Measurements from ENCODE around the gene CDH23. TPM values are rescaled to one million over a fixed set of nuclear protein-coding genes. Genes with fewer than 3 reads are reported as not detected.

CDH23 gene
- polyA plus RNA-seq, 2 donors = 1.6 to 3.2 TPM

DNA sequence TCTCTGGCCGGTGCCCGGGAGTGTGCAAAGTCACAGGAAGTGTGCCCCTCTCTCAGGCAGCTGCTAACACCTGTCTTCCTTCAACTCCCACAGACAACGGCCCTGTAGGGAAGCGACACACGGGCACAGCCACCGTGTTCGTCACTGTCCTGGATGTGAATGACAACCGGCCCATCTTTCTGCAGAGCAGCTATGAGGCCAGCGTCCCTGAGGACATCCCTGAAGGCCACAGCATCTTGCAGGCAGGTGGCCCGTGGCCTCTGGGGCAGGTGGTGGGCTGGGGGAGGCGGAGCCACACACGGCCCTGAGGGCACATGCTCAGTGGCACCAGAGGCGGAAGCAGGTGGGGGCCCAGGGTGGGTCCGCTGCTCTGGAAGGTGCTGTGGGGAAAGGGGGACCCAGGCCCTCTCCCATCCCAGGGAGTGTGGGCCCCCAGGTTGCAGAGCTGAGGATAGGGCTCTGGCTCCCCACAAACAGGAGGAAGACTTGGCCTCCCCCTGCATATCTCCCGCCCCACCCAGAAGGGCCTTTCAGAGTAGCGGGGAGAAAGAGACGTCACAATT is 315.9 kb downstream of the CDH23 start:
- Histone ChIP-seq H3K9me3 (ENCODE audit: control insufficient read depth in 2 of 2, insufficient read depth in 1 of 2, low read depth in 1 of 2, low read length in 1 of 2) (no peaks in the 10 kb centered on the region), H3K27ac (ENCODE audit: low read depth in 2 of 2, low read length in 1 of 2) (peak overlapping the region; percentile 90 to 97), H3K4me3 (ENCODE audit: low read depth in 1 of 2, low read length in 2 of 2) (no peak overlapping the region), H3K36me3 (ENCODE audit: control insufficient read depth in 2 of 2, insufficient read depth in 2 of 2, low read length in 1 of 2) (no peaks in the 10 kb centered on the region), H3K27me3 (ENCODE audit: control insufficient read depth in 1 of 2, insufficient read depth in 2 of 2, low read length in 2 of 2) (no peaks in the 10 kb centered on the region), H3K4me1 (ENCODE audit: control insufficient read depth in 2 of 2, insufficient read depth in 2 of 2, low read length in 1 of 2) (peaks cover 16 to 25% of the 10 kb centered on the region in 2 donors)
- 67% methylated on average over 17 of the region's 17 CpGs for WGBS, 2 donors

DNA sequence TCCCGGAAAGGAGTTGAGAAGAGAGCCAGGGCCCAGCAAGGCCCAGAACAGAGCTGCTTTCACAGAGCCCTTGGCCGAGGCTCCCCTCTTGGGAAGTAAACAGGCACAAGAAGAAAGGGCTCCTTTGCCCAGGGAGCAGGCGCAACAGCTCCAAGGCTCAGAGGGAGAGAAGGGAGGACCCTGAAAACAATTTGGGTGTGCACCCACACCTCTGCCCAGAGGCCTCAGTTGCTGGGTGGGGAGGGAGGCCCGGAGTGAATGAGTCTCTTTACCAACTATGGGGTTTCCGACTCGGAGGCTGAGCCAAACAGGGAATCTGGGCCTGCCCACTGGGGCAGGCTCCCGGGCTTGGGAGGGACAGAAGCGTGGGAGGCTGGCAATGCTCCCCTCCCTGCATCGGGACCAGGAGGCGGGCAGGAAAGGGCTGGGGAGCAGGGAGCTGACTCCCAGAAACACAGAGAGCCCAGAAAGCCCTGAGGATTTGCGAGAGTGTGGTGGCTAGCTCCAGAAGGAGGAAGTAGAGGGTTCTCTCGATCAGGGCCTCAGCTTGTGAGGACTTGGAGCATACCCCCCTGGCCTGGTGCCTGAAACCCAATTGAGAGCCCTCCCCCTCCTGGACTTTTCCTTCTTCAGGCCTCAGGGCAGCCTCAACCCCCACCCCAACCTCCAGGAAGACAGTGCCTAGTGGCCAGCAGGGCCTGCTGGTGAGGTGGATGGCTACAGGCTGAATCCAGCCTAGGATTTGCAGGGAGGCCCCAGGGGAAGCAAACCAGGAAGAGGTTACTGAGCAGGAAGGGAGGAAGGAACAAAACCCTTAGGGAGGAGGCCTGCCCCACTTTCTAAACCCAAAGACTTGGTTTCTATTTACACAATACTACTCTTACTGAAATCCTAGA is 316.7 kb downstream of the CDH23 start:
- Histone ChIP-seq H3K4me1 (ENCODE audit: control insufficient read depth in 2 of 2, insufficient read depth in 2 of 2, low read length in 1 of 2) (peaks cover 16 to 25% of the 10 kb centered on the region in 2 donors), H3K36me3 (ENCODE audit: control insufficient read depth in 2 of 2, insufficient read depth in 2 of 2, low read length in 1 of 2) (no peaks in the 10 kb centered on the region), H3K9me3 (ENCODE audit: control insufficient read depth in 2 of 2, insufficient read depth in 1 of 2, low read depth in 1 of 2, low read length in 1 of 2) (no peaks in the 10 kb centered on the region), H3K27ac (ENCODE audit: low read depth in 2 of 2, low read length in 1 of 2) (peak overlapping the region; percentile 90 to 97), H3K27me3 (ENCODE audit: control insufficient read depth in 1 of 2, insufficient read depth in 2 of 2, low read length in 2 of 2) (no peaks in the 10 kb centered on the region), H3K4me3 (ENCODE audit: low read depth in 1 of 2, low read length in 2 of 2) (no peak overlapping the region)
- 9 to 22% methylated on average over 12 of the region's 12 CpGs for WGBS, 2 donors

GRCh38 chr10:71714031-71714410 is 317.3 kb downstream of the CDH23 start:
- Histone ChIP-seq H3K27ac (ENCODE audit: low read depth in 2 of 2, low read length in 1 of 2) (peak overlapping the region; percentile 90 to 97), H3K36me3 (ENCODE audit: control insufficient read depth in 2 of 2, insufficient read depth in 2 of 2, low read length in 1 of 2) (no peaks in the 10 kb centered on the region), H3K27me3 (ENCODE audit: control insufficient read depth in 1 of 2, insufficient read depth in 2 of 2, low read length in 2 of 2) (no peaks in the 10 kb centered on the region), H3K4me3 (ENCODE audit: low read depth in 1 of 2, low read length in 2 of 2) (no peak overlapping the region), H3K4me1 (ENCODE audit: control insufficient read depth in 2 of 2, insufficient read depth in 2 of 2, low read length in 1 of 2) (peaks cover 16 to 25% of the 10 kb centered on the region in 2 donors), H3K9me3 (ENCODE audit: control insufficient read depth in 2 of 2, insufficient read depth in 1 of 2, low read depth in 1 of 2, low read length in 1 of 2) (no peaks in the 10 kb centered on the region)
- 40 to 44% methylated on average over 4 of the region's 4 CpGs for WGBS, 2 donors

DNA sequence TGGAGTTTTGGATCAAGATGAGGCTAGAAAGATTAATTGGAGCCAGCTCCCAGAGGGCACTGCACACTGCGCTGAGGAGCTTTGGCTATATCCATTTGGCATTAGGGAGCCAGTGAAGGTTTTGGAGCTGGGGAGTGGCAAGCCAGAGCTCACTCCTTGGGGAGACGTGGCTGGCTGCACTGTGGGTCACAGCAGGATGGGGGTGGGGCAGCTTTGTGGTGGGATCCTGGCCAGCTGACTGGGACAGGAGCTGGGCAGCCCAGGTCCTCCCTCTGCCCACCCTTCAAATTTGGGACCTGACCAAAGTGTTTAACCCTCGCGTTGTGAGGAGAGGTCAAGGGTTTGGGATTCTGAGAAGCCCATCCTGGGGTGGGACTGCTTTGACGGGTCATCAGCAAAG is 317.9 kb downstream of the CDH23 start:
- Histone ChIP-seq H3K36me3 (ENCODE audit: control insufficient read depth in 2 of 2, insufficient read depth in 2 of 2, low read length in 1 of 2) (no peaks in the 10 kb centered on the region), H3K27me3 (ENCODE audit: control insufficient read depth in 1 of 2, insufficient read depth in 2 of 2, low read length in 2 of 2) (no peaks in the 10 kb centered on the region), H3K9me3 (ENCODE audit: control insufficient read depth in 2 of 2, insufficient read depth in 1 of 2, low read depth in 1 of 2, low read length in 1 of 2) (no peaks in the 10 kb centered on the region), H3K27ac (ENCODE audit: low read depth in 2 of 2, low read length in 1 of 2) (peak overlapping the region; percentile 90 to 97), H3K4me3 (ENCODE audit: low read depth in 1 of 2, low read length in 2 of 2) (no peak overlapping the region), H3K4me1 (ENCODE audit: control insufficient read depth in 2 of 2, insufficient read depth in 2 of 2, low read length in 1 of 2) (peaks cover 16 to 25% of the 10 kb centered on the region in 2 donors)
- WGBS, 2 donors = 61 to 65% methylated on average over 5 of the region's 5 CpGs

- WGBS, 2 donors = 73 to 80% methylated on average over 8 of the region's 8 CpGs
- peak overlapping the region; percentile 53 to 90 for H3K27ac ChIP-seq (ENCODE audit: low read depth in 2 of 2, low read length in 1 of 2)
- no peaks in the 10 kb centered on the region for H3K9me3 ChIP-seq (ENCODE audit: control insufficient read depth in 2 of 2, insufficient read depth in 1 of 2, low read depth in 1 of 2, low read length in 1 of 2)
- no peaks in the 10 kb centered on the region for H3K36me3 ChIP-seq (ENCODE audit: control insufficient read depth in 2 of 2, insufficient read depth in 2 of 2, low read length in 1 of 2)
- peaks cover 16 to 25% of the 10 kb centered on the region in 2 donors for H3K4me1 ChIP-seq (ENCODE audit: control insufficient read depth in 2 of 2, insufficient read depth in 2 of 2, low read length in 1 of 2)
- H3K4me3 ChIP-seq (ENCODE audit: low read depth in 1 of 2, low read length in 2 of 2) = no peak overlapping the region
- no peaks in the 10 kb centered on the region for H3K27me3 ChIP-seq (ENCODE audit: control insufficient read depth in 1 of 2, insufficient read depth in 2 of 2, low read length in 2 of 2)
These were observed 318.3 kb downstream of the CDH23 start for GRCh38 chr10:71715026-71715425.

DNA sequence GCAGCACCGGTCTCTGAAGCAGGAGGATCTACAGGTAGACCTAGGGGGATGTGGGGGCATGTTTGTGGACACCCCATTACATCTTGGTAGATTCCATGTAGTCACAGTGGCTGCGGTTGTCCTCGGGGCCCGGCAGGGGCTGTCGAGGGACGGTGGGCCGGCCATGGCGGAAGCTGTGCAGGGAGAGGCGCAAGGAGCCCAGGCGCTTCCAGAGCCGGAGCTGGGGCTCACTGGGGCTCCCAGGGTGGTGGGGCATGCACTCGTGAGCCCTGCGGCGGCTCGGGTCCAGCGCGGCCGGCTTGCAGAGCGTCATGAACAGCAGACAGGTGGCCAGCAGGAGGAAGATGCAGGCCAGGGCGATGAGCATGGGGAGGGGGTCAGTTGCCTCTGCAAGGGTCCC is 319.1 kb downstream of the CDH23 start:
- Histone ChIP-seq H3K9me3 (ENCODE audit: control insufficient read depth in 2 of 2, insufficient read depth in 1 of 2, low read depth in 1 of 2, low read length in 1 of 2) (no peaks in the 10 kb centered on the region), H3K4me1 (ENCODE audit: control insufficient read depth in 2 of 2, insufficient read depth in 2 of 2, low read length in 1 of 2) (peaks cover 16 to 27% of the 10 kb centered on the region in 2 donors), H3K36me3 (ENCODE audit: control insufficient read depth in 2 of 2, insufficient read depth in 2 of 2, low read length in 1 of 2) (no peaks in the 10 kb centered on the region), H3K4me3 (ENCODE audit: low read depth in 1 of 2, low read length in 2 of 2) (no peak overlapping the region), H3K27ac (ENCODE audit: low read depth in 2 of 2, low read length in 1 of 2) (no peak overlapping the region), H3K27me3 (ENCODE audit: control insufficient read depth in 1 of 2, insufficient read depth in 2 of 2, low read length in 2 of 2) (no peaks in the 10 kb centered on the region)
- whole genome bisulfite sequencing, 2 donors = 94 to 95% methylated on average over 20 of the region's 20 CpGs

DNA sequence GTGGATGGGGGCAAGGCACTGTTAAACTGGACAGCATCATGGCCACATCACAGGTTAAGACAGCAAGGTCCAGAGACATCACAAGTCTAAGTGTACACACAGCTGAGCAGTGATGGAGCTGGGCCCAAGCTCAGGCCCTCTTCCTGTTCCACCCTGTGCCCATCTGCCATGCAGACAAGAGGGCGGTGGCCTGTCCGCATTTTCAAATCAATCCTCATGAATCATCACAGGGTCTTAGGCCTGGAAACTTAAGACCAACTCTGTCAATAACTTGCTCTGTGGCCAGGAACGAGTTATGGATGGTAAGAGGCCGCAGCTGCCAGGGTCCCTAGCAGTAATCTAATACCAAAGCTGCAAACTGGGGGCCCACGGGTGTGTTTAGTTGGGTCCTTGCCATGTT is 319.7 kb downstream of the CDH23 start:
- Histone ChIP-seq H3K36me3 (ENCODE audit: control insufficient read depth in 2 of 2, insufficient read depth in 2 of 2, low read length in 1 of 2) (no peaks in the 10 kb centered on the region), H3K27me3 (ENCODE audit: control insufficient read depth in 1 of 2, insufficient read depth in 2 of 2, low read length in 2 of 2) (no peaks in the 10 kb centered on the region), H3K9me3 (ENCODE audit: control insufficient read depth in 2 of 2, insufficient read depth in 1 of 2, low read depth in 1 of 2, low read length in 1 of 2) (no peaks in the 10 kb centered on the region), H3K27ac (ENCODE audit: low read depth in 2 of 2, low read length in 1 of 2) (no peak overlapping the region), H3K4me3 (ENCODE audit: low read depth in 1 of 2, low read length in 2 of 2) (no peak overlapping the region), H3K4me1 (ENCODE audit: control insufficient read depth in 2 of 2, insufficient read depth in 2 of 2, low read length in 1 of 2) (peaks cover 16 to 31% of the 10 kb centered on the region in 2 donors)
- WGBS, 2 donors = 86 to 89% methylated on average over 5 of the region's 5 CpGs

GRCh38 chr10:71717056-71717455 is 320.3 kb downstream of the CDH23 start:
- H3K27me3 ChIP-seq (ENCODE audit: control insufficient read depth in 1 of 2, insufficient read depth in 2 of 2, low read length in 2 of 2) = no peaks in the 10 kb centered on the region
- no peaks in the 10 kb centered on the region for H3K36me3 ChIP-seq (ENCODE audit: control insufficient read depth in 2 of 2, insufficient read depth in 2 of 2, low read length in 1 of 2)
- H3K27ac ChIP-seq (ENCODE audit: low read depth in 2 of 2, low read length in 1 of 2) = no peak overlapping the region
- H3K9me3 ChIP-seq (ENCODE audit: control insufficient read depth in 2 of 2, insufficient read depth in 1 of 2, low read depth in 1 of 2, low read length in 1 of 2) = no peaks in the 10 kb centered on the region
- WGBS, 2 donors = 92 to 95% methylated on average over 4 of the region's 4 CpGs
- no peak overlapping the region for H3K4me3 ChIP-seq (ENCODE audit: low read depth in 1 of 2, low read length in 2 of 2)
- H3K4me1 ChIP-seq (ENCODE audit: control insufficient read depth in 2 of 2, insufficient read depth in 2 of 2, low read length in 1 of 2) = peaks cover 16 to 31% of the 10 kb centered on the region in 2 donors

DNA sequence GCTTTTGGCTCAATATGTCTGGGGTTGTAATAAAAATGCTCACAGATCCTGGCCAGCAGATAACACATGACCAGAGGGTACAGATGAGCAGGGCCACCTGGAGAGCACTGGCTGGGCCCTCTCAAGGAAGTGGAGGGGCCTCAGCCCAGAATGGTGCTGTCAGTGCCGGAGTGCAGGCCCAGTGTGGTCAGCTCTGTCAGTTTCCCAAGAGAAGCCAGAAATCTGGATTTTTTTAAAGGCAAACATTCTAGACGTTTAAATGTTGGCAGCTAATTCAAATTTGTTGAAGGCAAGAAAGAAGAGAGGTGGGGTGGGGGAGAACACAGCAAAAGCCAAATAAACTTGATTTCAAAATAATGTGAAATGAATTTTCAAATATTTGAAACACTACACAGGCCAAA is 320.8 kb downstream of the CDH23 start:
- Histone ChIP-seq H3K9me3 (ENCODE audit: control insufficient read depth in 2 of 2, insufficient read depth in 1 of 2, low read depth in 1 of 2, low read length in 1 of 2) (no peaks in the 10 kb centered on the region), H3K27ac (ENCODE audit: low read depth in 2 of 2, low read length in 1 of 2) (no peak overlapping the region), H3K36me3 (ENCODE audit: control insufficient read depth in 2 of 2, insufficient read depth in 2 of 2, low read length in 1 of 2) (no peaks in the 10 kb centered on the region), H3K27me3 (ENCODE audit: control insufficient read depth in 1 of 2, insufficient read depth in 2 of 2, low read length in 2 of 2) (no peaks in the 10 kb centered on the region), H3K4me1 (ENCODE audit: control insufficient read depth in 2 of 2, insufficient read depth in 2 of 2, low read length in 1 of 2) (peaks cover 16 to 30% of the 10 kb centered on the region in 2 donors), H3K4me3 (ENCODE audit: low read depth in 1 of 2, low read length in 2 of 2) (no peak overlapping the region)
- 56 to 58% methylated on average over 2 of the region's 2 CpGs for WGBS, 2 donors

Measured in esophagus (tissue), 2 donors.